AG08395 (cell line): ENCODE data around the gene TPBGL.
A peak's percentile ranks its signal among the peaks of the same experiment; 100 is the strongest.

Experiments
- DNase-seq: peaks from one replicate; pipeline ENCODE4 v3.0.0; 2012; ENCODE audit warnings: mixed read lengths, low spot score

TPBGL gene

GRCh38 chr11:75240311-75241035 lies at the start of gene TPBGL:
TPBGL (plus strand) TSS chr11:75240774; CDS start chr11:75241050, 276 bp downstream.
- DNase-seq = no peak

GRCh38 chr11:75191330-75191717 lies 49.2 kb upstream of the TPBGL start:
- DNase-seq = no peak

GRCh38 chr11:75193271-75193670 lies 47.3 kb upstream of the TPBGL start:
- DNase-seq = no peak

GRCh38 chr11:75193711-75194110 lies 46.9 kb upstream of the TPBGL start:
- no peak for DNase-seq

GRCh38 chr11:75194147-75194546 lies 46.4 kb upstream of the TPBGL start:
- DNase-seq = no peak

GRCh38 chr11:75195167-75195962 lies 45.2 kb upstream of the TPBGL start:
- no peak for DNase-seq

- DNase-seq = no peak
Observed at GRCh38 chr11:75196426-75196825, 44.1 kb upstream of the TPBGL start.

- no peak for DNase-seq
Observed at GRCh38 chr11:75197512-75198277, 42.9 kb upstream of the TPBGL start.

GRCh38 chr11:75198278-75198973 lies 42.1 kb upstream of the TPBGL start:
- no peak for DNase-seq

- DNase-seq = no peak
Observed at GRCh38 chr11:75199412-75199955, 41.1 kb upstream of the TPBGL start.

- no peak for DNase-seq
Observed at GRCh38 chr11:75200051-75200450, 40.5 kb upstream of the TPBGL start.

- no peak for DNase-seq
Observed at GRCh38 chr11:75200531-75200930, 40.0 kb upstream of the TPBGL start.

- DNase-seq = no peak
Observed at GRCh38 chr11:75201771-75202170, 38.8 kb upstream of the TPBGL start.

- DNase-seq = no peak
Observed at GRCh38 chr11:75202195-75202594, 38.4 kb upstream of the TPBGL start.

GRCh38 chr11:75203138-75203537 lies 37.4 kb upstream of the TPBGL start:
- DNase-seq = no peak

GRCh38 chr11:75203641-75204011 lies 36.9 kb upstream of the TPBGL start:
- no peak for DNase-seq

GRCh38 chr11:75204012-75204674 lies 36.4 kb upstream of the TPBGL start:
- DNase-seq = no peak

GRCh38 chr11:75204685-75205563 lies 35.6 kb upstream of the TPBGL start:
- DNase-seq = peak; percentile 93

GRCh38 chr11:75205564-75206020 lies 35.0 kb upstream of the TPBGL start:
- no peak for DNase-seq

GRCh38 chr11:75208446-75208845 lies 32.1 kb upstream of the TPBGL start:
- no peak for DNase-seq
